Neural cell (in vitro differentiated cells): Measurements from ENCODE around the gene EMILIN1. TPM values are rescaled to one million over a fixed set of nuclear protein-coding genes. Genes with fewer than 3 reads are reported as not detected.

Experiments
- H2AFZ ChIP-seq: fragments of 200-600, 300-800 bp; sonication (generic), shearing (Covaris generic); 2 replicates; pipeline ENCODE4 v1.6.0; 2014; ENCODE audit warnings: low read depth, mild to moderate bottlenecking, antibody characterized with exemption, low read length, moderate library complexity
- H3F3A ChIP-seq: fragments of 200-600 bp; shearing (Covaris generic); 2 replicates; pipeline ENCODE4 v1.6.1; 2016; ENCODE audit warnings: mild to moderate bottlenecking, moderate library complexity, mixed read lengths, antibody characterized with exemption, low read length; ENCODE audit not compliant: insufficient read depth, poor library complexity, severe bottlenecking
- H3K27ac ChIP-seq: fragments of 200-600, 300-800 bp; sonication (generic), shearing (Covaris generic); 2 replicates; pipeline ENCODE4 v1.5.1; 2014; ENCODE audit warnings: mild to moderate bottlenecking, low read length, moderate library complexity
- H3K27me3 ChIP-seq: fragments of 300-800, 200-600 bp; sonication (generic), shearing (Covaris generic); 2 replicates; pipeline ENCODE4 v1.6.0; 2014; ENCODE audit warnings: mild to moderate bottlenecking, low read depth, low read length, moderate library complexity; ENCODE audit not compliant: insufficient read depth
- H3K36me3 ChIP-seq: fragments of 300-800, 200-600 bp; sonication (generic), shearing (Covaris generic); 2 replicates; pipeline ENCODE4 v1.5.1; 2014; ENCODE audit warnings: mild to moderate bottlenecking, antibody characterized with exemption, low read length, moderate library complexity; ENCODE audit not compliant: insufficient read depth
- H3K4me2 ChIP-seq: fragments of 300-800, 200-600 bp; sonication (generic), shearing (Covaris generic); 2 replicates; pipeline ENCODE4 v1.6.0; 2014; ENCODE audit warnings: mild to moderate bottlenecking, low read length
- H3K4me3 ChIP-seq: fragments of 300-800, 200-600 bp; sonication (generic), shearing (Covaris generic); 2 replicates; pipeline ENCODE4 v1.5.1; 2014; ENCODE audit warnings: mild to moderate bottlenecking, low read length, moderate library complexity
- H3K79me2 ChIP-seq: fragments of 200-600 bp; shearing (Covaris generic); replicated peaks from 2 replicates; pipeline ENCODE4 v1.6.0; 2014; ENCODE audit warnings: mild to moderate bottlenecking, low read length, moderate library complexity; ENCODE audit not compliant: insufficient read depth
- H3K9ac ChIP-seq: fragments of 300-800, 200-600 bp; sonication (generic), shearing (Covaris generic); 2 replicates; pipeline ENCODE4 v1.6.1; 2016; ENCODE audit warnings: mild to moderate bottlenecking, low read length, mixed read lengths
- H3K9me2 ChIP-seq: fragments of 200-600 bp; shearing (Covaris generic); 2 replicates; pipeline ENCODE4 v1.6.1; 2016; ENCODE audit warnings: mild to moderate bottlenecking, low read length, mixed read lengths; ENCODE audit not compliant: insufficient read depth
- H3K9me3 ChIP-seq: fragments of 200-600, 300-800 bp; sonication (generic), shearing (Covaris generic); 2 replicates; pipeline ENCODE4 v1.6.1; 2016; ENCODE audit warnings: mild to moderate bottlenecking, mixed run types, low read length, moderate library complexity, mixed read lengths
- H4K20me1 ChIP-seq: fragments of 200-600 bp; shearing (Covaris generic); 2 replicates; pipeline ENCODE4 v1.6.1; 2016; ENCODE audit warnings: mild to moderate bottlenecking, mixed run types; ENCODE audit not compliant: insufficient read depth
- EP300 ChIP-seq: fragments of 450-650 bp; conservative IDR thresholded peaks from 2 replicates; pipeline ENCODE4 v1.6.1; 2014; ENCODE audit warnings: antibody characterized with exemption, mild to moderate bottlenecking, moderate library complexity; ENCODE audit not compliant: poor library complexity, severe bottlenecking
- EZH2 ChIP-seq: fragments of 200-600, 300-800 bp; shearing (Covaris generic), sonication (generic); IDR thresholded peaks from 2 replicates; pipeline ENCODE4 v1.6.1; 2014; ENCODE audit warnings: antibody characterized with exemption, low read length, borderline replicate concordance, mild to moderate bottlenecking; ENCODE audit not compliant: insufficient read depth, poor library complexity, severe bottlenecking
- MXI1 ChIP-seq: fragments of 450-650 bp; conservative IDR thresholded peaks from 2 replicates; pipeline ENCODE4 v1.6.1; 2014; ENCODE audit warnings: antibody characterized with exemption, mild to moderate bottlenecking; ENCODE audit not compliant: poor library complexity, severe bottlenecking
- POLR2AphosphoS5 ChIP-seq: IDR thresholded peaks from 2 replicates; pipeline ENCODE4 v1.6.1; 2012
- RAD21 ChIP-seq: fragments of 450-650 bp; conservative IDR thresholded peaks from 2 replicates; pipeline ENCODE4 v1.6.1; 2014; ENCODE audit warnings: antibody characterized with exemption, mild to moderate bottlenecking, moderate library complexity
- SMC3 ChIP-seq: fragments of 450-650 bp; conservative IDR thresholded peaks from 2 replicates; pipeline ENCODE4 v1.6.1; 2014; ENCODE audit warnings: antibody characterized with exemption, mild to moderate bottlenecking, moderate library complexity; ENCODE audit not compliant: poor library complexity
- TAF1 ChIP-seq: IDR thresholded peaks from 2 replicates; pipeline ENCODE4 v1.6.1; 2012; ENCODE audit warnings: low read depth
- polyA plus RNA-seq: library from polyadenylated mRNA; depleted of rRNA; stranded (reverse); fragments of >200 nt; gene quantifications from 2 replicates; pipeline ENCODE4 v1.2.3, GENCODE V29; 2014
- TF ChIP-seq, protein P1 (sequence below): IDR thresholded peaks from 2 replicates; pipeline ENCODE4 v1.6.1; 2012; ENCODE audit warnings: borderline replicate concordance
- TF ChIP-seq, protein P2 (sequence below): fragments of 450-650 bp; IDR thresholded peaks from 2 replicates; pipeline ENCODE4 v1.5.1; 2014; ENCODE audit warnings: antibody characterized with exemption, mild to moderate bottlenecking, moderate library complexity; ENCODE audit not compliant: poor library complexity, severe bottlenecking

The EMILIN1 gene
- polyA plus RNA-seq, 1 donor from 2014 or later = 1.3 TPM

DNA sequence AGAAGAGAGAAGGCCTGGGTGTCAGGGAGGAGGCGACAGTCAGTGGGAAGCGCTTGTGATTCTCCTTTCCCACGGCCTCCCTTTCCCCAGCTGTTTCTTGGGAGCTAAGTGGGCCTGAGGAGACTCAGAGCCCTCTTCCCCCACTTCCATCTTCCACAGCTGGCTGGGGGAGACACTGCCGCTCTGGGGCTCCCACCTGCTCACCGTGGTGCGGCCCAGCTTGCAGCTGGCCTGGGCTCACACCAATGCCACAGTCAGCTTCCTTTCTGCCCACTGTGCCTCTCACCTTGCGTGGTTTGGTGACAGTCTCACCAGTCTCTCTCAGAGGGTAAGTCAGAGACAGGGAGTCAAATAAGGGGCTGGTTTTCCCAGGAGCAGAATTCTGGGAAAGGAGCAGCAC lies 38.5 kb upstream of the EMILIN1 start:
- Histone ChIP-seq H2AFZ (no peak overlapping the region), H3K36me3 (no peaks in the 10 kb centered on the region), H3K27ac (no peak overlapping the region)

DNA sequence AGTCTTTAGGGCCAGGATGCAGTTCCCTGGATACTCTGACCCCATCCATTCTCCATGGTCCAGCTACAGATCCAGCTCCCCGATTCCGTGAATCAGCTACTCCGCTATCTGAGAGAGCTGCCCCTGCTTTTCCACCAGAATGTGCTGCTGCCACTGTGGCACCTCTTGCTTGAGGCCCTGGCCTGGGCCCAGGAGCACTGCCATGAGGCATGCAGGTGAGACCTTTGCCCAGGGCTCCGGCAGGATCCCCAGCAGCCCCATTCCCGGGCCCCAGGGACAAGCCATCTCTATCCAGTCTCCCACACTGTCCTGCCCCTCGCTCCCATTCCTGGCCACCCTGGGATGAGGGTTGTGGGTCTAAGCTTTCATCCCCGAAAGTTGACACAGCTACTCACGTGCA lies 38.1 kb upstream of the EMILIN1 start:
- Histone ChIP-seq H3K4me2 (no peak overlapping the region), H3K9me3 (no peaks in the 10 kb centered on the region), H3K9ac (no peak overlapping the region), H3K36me3 (no peaks in the 10 kb centered on the region), H3K79me2 (no peaks in the 10 kb centered on the region), H3K27me3 (no peaks in the 10 kb centered on the region), H3K27ac (no peak overlapping the region), H2AFZ (no peak overlapping the region), H3K4me3 (no peak overlapping the region), H3F3A (no peaks in the 10 kb centered on the region), H4K20me1 (no peaks in the 10 kb centered on the region), H3K9me2 (no peaks in the 10 kb centered on the region)
- TF ChIP-seq TAF1 (no peak), MXI1 (no peak), EZH2 (no peak), POLR2AphosphoS5 (no peak), RAD21 (no peak), SMC3 (no peak), EP300 (no peak)
- TF ChIP-seq, protein P1, sequence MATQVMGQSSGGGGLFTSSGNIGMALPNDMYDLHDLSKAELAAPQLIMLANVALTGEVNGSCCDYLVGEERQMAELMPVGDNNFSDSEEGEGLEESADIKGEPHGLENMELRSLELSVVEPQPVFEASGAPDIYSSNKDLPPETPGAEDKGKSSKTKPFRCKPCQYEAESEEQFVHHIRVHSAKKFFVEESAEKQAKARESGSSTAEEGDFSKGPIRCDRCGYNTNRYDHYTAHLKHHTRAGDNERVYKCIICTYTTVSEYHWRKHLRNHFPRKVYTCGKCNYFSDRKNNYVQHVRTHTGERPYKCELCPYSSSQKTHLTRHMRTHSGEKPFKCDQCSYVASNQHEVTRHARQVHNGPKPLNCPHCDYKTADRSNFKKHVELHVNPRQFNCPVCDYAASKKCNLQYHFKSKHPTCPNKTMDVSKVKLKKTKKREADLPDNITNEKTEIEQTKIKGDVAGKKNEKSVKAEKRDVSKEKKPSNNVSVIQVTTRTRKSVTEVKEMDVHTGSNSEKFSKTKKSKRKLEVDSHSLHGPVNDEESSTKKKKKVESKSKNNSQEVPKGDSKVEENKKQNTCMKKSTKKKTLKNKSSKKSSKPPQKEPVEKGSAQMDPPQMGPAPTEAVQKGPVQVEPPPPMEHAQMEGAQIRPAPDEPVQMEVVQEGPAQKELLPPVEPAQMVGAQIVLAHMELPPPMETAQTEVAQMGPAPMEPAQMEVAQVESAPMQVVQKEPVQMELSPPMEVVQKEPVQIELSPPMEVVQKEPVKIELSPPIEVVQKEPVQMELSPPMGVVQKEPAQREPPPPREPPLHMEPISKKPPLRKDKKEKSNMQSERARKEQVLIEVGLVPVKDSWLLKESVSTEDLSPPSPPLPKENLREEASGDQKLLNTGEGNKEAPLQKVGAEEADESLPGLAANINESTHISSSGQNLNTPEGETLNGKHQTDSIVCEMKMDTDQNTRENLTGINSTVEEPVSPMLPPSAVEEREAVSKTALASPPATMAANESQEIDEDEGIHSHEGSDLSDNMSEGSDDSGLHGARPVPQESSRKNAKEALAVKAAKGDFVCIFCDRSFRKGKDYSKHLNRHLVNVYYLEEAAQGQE = no peak
- TF ChIP-seq, protein P2, sequence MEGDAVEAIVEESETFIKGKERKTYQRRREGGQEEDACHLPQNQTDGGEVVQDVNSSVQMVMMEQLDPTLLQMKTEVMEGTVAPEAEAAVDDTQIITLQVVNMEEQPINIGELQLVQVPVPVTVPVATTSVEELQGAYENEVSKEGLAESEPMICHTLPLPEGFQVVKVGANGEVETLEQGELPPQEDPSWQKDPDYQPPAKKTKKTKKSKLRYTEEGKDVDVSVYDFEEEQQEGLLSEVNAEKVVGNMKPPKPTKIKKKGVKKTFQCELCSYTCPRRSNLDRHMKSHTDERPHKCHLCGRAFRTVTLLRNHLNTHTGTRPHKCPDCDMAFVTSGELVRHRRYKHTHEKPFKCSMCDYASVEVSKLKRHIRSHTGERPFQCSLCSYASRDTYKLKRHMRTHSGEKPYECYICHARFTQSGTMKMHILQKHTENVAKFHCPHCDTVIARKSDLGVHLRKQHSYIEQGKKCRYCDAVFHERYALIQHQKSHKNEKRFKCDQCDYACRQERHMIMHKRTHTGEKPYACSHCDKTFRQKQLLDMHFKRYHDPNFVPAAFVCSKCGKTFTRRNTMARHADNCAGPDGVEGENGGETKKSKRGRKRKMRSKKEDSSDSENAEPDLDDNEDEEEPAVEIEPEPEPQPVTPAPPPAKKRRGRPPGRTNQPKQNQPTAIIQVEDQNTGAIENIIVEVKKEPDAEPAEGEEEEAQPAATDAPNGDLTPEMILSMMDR = no peak

More for the DNA sequence above, 38.5 kb upstream of the EMILIN1 start:
- H3K9me2 ChIP-seq = no peaks in the 10 kb centered on the region
- H4K20me1 ChIP-seq = no peaks in the 10 kb centered on the region
- no peaks in the 10 kb centered on the region for H3K79me2 ChIP-seq
- no peak overlapping the region for H3K4me2 ChIP-seq
- TF ChIP-seq EP300 = no peak
- TF ChIP-seq MXI1 = no peak
- no peak for TF ChIP-seq TAF1
- TF ChIP-seq, protein P1 = no peak
- no peak for TF ChIP-seq RAD21
- TF ChIP-seq EZH2 = no peak
- no peaks in the 10 kb centered on the region for H3K27me3 ChIP-seq
- no peak overlapping the region for H3K9ac ChIP-seq
- no peak overlapping the region for H3K4me3 ChIP-seq
- no peaks in the 10 kb centered on the region for H3K9me3 ChIP-seq
- H3F3A ChIP-seq = no peaks in the 10 kb centered on the region
